HG03025 (cell line): ENCODE results near the gene HARS1.
"Not testable (repeated sequence)": the region's sequence is repeated elsewhere in the genome, so short reads cannot be mapped to it uniquely, and the experiment has no call there.

Source experiments
- ATAC-seq: cut with Tn5 transposase; IDR thresholded peaks from one replicate; pipeline ENCODE4 v1.9.1; 2021; ENCODE audit warnings: mild to moderate bottlenecking, moderate library complexity; ENCODE audit not compliant: unreplicated experiment, low FRiP score

Gene HARS1

GRCh38 chr5:140677947-140678346 lies 13.2 kb downstream of the HARS1 start:
- no peak for ATAC-seq

- ATAC-seq: no peak
These were observed 16.5 kb downstream of the HARS1 start for GRCh38 chr5:140674629-140675028.

- ATAC-seq: no peak
These were observed 17.0 kb downstream of the HARS1 start for GRCh38 chr5:140674211-140674610.

- ATAC-seq: no peak
These were observed 17.8 kb downstream of the HARS1 start, which contains the start of gene DND1 for GRCh38 chr5:140673187-140673976. Gene DND1 (minus strand): TSS chr5:140673576. CDS start chr5:140673542, 34 bp downstream.

GRCh38 chr5:140672455-140673186 lies 18.5 kb downstream of the HARS1 start:
- no peak for ATAC-seq

- ATAC-seq: no peak
These were observed 19.6 kb downstream of the HARS1 start for GRCh38 chr5:140671472-140672125.

- ATAC-seq: not testable (repeated sequence)
These were observed 20.1 kb downstream of the HARS1 start for GRCh38 chr5:140671035-140671434.

- peak; percentile 95 for ATAC-seq
These were observed 26.6 kb downstream of the HARS1 start, which contains the start of gene WDR55 for GRCh38 chr5:140664359-140665119. Gene WDR55 (plus strand): TSS chr5:140664904. CDS start chr5:140664913, 9 bp downstream.

- ATAC-seq: no peak
These were observed 27.2 kb downstream of the HARS1 start for GRCh38 chr5:140664030-140664358.

- not testable (repeated sequence) for ATAC-seq
These were observed 30.8 kb downstream of the HARS1 start for GRCh38 chr5:140660371-140660770.

GRCh38 chr5:140658870-140659269 lies 32.3 kb downstream of the HARS1 start:
- ATAC-seq: no peak

GRCh38 chr5:140647042-140647419 lies 44.1 kb downstream of the HARS1 start:
- no peak for ATAC-seq

GRCh38 chr5:140642718-140643117 lies 48.5 kb downstream of the HARS1 start:
- ATAC-seq: no peak

GRCh38 chr5:140641716-140642115 lies 49.5 kb downstream of the HARS1 start:
- no peak for ATAC-seq

- peak; percentile 78 for ATAC-seq
These were observed 51.8 kb downstream of the HARS1 start, which contains the start of gene TMCO6 for GRCh38 chr5:140639148-140639981. Gene TMCO6 (plus strand): TSS chr5:140639451. CDS start chr5:140639528, 77 bp downstream.

GRCh38 chr5:140638898-140639147 lies 52.3 kb downstream of the HARS1 start:
- ATAC-seq: not testable (repeated sequence)

- ATAC-seq: no peak
These were observed 53.6 kb downstream of the HARS1 start for GRCh38 chr5:140637371-140638100.

- no peak for ATAC-seq
These were observed 55.6 kb downstream of the HARS1 start for GRCh38 chr5:140635291-140636257.
